Amniotic stem cell (primary cell): ENCODE measurements around the gene EPGN.

ENCODE experiments used
- DNase-seq: peaks from one replicate; lab custom pipeline; 2025; lab: John Stamatoyannopoulos, UW

EPGN gene, protein sequence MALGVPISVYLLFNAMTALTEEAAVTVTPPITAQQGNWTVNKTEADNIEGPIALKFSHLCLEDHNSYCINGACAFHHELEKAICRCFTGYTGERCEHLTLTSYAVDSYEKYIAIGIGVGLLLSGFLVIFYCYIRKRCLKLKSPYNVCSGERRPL

DNA sequence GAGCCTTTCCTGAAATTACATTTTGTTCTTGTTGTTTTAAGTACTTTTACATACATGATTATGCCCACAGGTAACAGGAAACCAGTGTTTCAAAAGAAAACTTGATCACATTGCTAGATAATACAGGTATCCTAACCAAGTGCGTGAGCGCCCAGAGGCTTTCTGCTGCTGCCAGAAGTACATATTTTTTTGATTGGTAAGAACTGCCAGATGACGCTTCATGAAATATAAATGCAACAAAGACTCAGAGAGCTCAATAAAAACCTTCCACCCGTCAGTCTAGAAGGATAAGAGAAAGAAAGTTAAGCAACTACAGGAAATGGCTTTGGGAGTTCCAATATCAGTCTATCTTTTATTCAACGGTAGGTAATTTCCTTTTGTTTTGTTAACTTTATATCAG, at the start of gene EPGN:
Gene EPGN, plus strand, starts transcription at position 256 of the 400 bp plus-strand sequence. Its CDS starts 64 bp downstream, at position 320.
- DNase-seq: no peak

DNA sequence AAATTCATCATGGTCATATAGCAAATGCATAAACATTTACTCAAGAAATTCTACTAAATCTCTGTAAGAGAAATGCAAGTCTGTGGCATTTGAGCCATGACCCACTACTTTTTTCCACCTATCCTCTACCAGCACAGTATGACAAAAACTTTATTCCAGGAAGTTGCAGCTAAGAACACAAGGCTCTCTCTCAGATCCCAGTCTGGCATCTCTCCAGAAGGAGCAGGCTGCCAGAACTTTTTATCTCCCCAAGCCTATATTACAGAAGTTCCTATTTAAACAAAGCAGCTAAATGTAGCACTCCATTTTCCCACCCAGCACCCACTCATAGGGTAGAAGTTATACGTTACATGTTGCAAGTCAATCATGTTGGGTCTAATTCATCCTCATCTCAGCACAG, 49.3 kb upstream of the EPGN start:
- DNase-seq: no peak

DNA sequence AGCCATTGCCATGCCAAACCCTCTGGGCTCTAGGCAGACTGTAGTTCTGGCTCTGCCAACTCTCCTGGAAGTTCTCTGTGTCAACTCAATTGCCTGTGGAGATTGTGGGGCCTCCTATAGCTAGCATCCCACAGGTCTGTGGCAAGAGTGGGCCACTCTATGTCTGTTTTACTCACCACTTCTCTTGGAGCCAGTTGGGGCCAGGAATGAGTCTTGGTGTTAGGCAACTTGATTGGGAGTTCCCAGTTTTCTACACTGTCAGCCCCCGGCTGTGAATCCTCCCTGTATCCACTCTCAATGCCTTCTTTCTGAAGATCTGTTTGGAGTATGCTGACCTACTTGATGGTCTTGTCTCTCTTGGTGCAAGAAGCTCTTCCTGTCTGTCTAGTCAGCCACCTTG, 48.2 kb upstream of the EPGN start:
- no peak for DNase-seq

DNA sequence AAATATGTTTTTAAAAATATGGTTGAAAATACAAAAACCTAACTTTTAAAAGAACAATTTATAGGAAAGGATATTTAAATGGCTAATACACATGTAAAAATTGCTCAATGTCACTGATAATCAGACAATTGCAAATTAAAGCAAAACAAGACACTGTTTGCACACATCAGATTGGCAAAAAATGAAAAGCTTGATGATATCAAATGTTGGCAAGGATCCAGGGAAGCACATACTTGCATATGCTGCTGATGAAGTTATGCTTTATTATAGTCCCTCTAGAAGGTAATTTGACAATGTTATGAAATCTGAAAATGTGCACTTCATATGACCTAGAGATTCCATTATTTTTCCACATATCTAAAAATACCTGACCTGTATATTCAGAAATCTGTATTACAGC, 45.7 kb upstream of the EPGN start:
- DNase-seq: no peak

DNA sequence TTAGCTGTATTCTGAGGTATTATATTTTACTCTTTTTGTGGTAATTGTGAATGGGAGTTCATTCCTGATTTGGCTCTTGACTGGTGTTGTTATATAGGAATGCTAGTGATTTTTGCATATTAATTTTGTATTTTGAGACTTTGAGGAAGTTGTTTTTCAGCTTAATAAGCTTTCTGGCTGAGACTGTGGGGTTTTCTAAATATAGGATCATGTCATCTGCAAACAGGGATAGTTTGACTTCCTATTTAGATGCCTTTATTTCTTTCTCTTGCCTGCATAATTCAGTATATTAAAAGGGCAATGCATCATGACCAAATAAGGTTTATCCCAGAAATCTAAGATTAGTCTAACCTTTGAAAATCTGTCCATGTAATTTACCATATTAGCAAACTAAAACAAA, 44.7 kb upstream of the EPGN start:
- DNase-seq: no peak

DNA sequence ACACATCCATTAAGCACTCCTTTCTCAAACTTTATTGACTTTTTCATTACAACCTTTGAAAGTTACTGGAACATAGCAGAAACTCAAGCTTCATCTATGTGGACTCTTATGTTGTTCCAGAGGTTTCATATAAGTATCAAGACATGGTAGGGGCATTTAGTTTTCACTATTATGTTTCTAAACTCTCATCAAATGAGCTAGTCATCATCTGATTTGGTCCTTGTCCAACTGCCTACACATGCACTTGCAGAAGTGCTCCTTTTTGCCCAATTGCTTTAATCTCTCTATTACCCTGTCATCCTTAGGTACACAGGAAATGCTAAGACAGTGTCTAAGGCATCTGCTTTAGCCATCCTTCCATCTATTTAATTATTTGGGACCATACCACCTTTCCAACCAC, 42.2 kb upstream of the EPGN start:
- DNase-seq: no peak

DNA sequence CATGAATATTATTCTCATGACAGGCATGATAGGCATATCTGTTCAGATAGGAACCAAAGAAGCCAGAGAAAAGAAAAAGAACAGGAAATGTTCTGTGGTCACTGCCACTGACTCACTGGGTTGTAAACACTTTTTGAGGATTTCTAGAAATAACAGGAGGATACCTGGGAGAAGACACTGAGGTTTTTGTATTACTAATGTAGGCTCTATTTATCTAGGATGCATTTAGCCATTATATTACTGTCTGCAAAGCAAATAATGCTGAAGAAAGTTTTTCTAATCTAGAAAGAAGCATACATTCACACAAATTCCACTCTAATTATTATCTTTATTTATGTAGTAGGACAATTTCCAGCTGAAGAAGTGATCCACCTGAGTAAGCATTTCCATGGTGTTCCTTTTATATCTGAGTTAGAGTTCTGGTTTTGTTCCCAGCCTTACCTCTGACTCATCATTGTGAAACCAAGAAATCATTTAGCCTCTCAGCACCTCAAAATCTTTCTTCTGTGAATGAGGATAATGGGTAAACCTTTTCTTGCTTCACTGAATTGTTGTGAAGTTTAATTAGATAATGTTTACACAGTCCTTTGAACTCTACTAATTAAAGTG, 40.2 kb upstream of the EPGN start:
- no peak for DNase-seq

DNA sequence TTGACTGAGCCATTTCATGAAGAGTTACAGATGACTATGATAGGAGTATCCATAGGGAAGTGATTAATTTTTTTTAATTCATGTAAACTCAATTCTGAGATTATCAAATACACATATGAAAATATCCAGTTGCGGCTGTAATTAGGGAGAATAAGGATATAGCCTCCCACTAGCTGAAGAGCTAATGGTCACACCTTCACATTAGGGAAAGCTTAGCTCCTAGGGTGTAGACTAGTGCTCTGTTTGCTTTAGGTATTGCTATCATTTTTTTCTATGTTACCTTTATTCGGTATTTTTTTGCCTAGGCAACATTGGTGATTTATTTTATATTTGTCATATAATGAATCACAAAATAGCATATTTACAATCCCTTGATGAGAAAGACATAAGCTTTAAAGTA, 39.6 kb upstream of the EPGN start:
- DNase-seq: no peak

DNA sequence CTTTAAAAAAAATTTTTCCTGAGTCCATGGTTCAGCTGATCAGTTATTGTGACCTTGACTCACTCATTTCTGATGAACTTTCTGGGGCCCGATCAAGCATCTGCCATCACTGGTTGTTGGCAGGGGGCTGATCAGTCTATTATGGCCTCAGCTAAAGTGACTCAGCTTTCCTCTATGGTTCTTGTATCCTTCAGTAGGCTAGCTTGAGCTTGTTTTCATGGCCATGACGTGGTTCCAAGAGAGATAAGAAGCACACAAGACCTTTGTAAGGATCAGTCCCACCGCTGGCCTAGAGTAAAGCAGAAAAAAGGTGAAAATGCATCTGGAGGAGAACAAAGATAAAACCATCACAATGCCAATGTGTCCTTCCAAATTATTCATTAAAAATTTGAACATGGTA, 29.8 kb upstream of the EPGN start:
- DNase-seq: no peak

DNA sequence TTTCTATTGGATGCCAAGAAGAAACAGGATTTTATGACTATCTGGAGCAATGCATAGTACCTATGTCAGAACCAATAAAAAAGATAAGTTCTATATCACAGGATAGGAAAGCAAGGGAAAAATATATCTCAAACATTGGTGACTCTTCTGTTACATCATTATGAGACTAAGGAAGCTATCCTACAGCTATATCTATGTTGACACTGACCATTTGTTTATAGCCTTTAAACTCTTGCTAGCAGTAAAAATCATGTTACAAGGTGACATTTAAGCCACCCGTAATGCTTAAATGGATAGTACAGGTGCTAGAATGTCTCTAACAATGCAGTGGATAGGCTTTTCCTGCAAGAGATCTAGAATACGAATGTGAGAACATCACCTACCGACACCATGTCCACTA, 28.6 kb upstream of the EPGN start:
- no peak for DNase-seq

DNA sequence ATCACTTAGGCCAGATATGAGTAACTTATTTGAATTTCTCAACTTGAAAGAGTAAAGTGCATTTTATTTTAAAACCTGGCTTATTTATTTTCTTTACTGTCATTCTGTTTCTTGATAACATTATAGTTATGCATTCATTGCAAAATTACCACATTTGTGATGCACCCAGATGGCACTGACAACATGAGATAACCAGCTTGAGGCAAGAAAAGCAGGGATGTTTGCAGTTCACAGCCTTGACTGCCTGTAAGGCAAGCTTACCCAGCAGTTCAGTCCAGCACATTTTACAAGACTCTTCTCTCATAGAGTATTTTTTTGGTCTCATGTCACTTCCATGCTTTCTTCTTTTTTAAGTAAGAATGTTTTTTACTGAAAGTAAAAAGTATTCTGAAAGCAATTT, 25.3 kb upstream of the EPGN start:
- no peak for DNase-seq

DNA sequence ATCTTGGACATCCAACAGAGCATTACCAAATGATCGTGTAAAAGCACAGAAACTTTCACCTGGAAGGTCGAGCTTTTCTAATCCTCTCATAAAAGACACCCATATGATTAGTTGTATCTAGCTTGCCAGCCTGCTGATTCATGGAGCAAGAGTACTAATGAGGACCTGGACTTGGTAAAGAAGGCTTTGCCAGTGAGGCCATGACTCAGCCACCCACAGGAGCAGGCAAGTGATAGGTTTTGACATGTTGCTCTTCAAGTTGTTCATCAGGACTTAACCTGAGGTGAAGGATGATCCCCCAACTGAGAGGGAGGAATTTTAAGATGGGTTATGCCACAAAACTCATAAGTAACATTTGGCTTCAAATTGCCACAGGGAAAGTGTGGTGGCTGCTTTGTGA, 24.7 kb upstream of the EPGN start:
- peak; percentile 44 for DNase-seq

DNA sequence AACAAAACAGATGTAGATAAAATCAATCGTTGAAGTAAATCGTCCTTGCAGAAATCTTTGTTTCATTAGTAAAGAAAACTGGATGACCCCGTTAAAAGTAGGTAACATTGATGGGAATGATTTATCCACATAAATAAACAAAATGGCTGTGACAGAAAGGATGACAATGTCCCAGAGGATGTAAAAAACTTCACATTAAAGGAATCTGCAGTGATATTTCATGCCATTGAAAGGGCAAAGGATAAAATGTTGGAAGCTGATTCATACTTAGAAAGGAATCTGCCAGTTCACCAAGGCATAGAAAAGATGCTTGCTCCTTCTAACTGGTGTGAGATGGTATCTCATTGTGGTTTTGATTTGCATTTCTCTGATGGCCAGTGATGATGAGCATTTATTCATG, 24.2 kb upstream of the EPGN start:
- DNase-seq: peak; percentile 19

DNA sequence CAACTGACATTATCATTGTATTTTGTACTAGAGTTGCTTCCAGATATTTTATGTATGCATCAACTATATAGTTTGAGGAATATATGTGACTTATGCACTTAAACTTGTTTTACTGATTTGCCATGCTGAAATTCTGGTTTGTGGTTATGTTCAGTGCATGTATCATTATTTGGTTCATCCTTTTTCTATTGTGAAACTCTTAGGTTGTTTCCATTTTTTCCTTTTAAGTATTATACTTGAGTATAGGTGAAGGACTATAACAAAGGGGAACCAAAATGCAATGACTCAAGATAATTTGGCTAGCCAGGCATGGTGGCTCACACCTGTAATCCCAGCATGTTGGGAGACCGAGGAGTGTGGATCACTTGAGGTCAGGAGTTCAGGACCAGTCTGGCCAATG, 21.1 kb upstream of the EPGN start:
- no peak for DNase-seq

DNA sequence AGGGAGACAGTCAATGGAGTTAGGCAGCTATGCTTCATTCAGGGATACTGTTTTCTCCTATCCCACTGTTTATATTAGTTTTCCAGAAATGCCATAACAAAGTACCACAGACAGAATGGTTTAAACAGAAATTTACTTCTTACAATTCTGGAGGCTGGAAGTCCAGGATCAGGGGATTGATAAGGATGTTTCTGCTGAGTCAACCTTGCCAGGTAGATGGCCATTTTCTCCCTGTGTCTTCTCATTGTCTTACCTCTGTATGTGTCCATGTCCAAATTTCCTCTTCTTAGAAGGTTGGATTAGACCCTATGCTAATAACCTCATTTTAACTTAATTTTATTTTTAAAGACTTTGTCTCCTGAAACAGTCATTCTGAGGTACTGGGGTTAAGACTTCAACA, 20.5 kb upstream of the EPGN start:
- no peak for DNase-seq

DNA sequence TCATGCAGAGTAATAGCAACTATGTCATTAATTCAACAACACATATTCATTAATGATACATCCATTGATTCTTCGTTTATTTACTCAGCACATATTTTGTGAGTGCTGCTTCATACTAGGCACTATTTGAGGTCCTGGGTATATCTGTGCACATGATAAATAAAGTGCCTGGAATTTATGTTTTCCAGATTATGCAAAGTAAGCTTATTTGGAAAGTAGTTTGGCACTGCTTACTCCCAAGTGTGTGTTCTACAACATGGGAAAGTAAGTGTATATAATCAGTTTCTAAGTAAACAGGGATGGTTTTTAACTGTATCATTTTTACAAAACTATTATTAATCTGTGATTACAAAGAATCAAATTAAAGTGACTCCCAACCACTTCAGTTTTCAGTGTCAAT, 16.8 kb upstream of the EPGN start:
- no peak for DNase-seq

DNA sequence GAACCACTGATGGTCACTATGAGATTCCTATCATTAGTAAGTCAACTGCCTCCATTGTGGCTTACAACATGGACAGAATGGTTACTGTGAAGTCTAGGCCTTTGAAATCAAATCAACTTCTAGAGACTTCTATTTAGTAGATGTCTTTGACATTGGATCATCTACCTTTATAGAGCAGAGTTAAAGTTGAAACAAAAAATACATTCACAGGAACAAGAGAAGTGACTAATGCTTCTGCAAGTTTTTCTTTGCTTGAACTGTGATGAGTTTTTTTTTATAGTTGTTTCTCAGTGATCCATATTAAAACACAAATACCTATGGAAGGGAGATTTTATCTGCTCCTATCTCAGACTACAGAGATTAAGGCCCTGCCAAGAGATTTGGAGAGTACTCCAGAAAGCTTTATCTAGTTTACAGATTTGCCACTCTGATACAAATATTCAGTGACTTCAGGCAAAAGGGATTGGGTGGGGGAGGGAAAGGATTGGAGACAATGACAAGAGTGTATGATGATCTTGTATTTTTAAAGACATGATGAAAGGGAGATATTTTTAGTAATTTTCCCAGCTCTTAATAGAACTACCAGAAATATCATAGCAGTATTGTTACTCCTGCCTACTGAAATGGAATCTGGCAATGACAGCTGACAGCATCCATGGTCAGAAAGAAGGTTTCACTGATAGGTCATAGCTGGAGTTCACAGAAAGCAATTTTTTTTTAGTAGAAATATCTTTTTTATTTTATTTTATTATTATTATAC, 16.0 kb upstream of the EPGN start:
- DNase-seq: no peak

DNA sequence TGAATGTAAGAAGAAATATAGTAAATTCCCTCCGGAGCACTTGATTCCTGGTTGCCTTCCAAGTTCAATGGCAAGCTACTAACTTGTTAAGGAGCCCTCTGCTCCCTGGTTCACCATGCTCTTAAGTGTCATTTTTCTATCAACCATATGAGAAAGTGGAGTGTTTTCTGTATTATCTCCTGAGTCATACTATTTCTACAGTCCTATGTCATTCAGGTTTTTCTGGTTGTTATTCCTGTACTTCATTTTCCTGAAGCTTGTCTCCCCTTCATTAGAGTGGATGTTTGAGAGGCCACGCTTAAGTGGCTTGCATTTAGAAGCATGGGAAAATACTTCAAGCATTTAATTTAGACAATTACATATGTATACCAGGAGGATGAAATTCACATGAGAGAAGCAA, 14.7 kb upstream of the EPGN start:
- no peak for DNase-seq

DNA sequence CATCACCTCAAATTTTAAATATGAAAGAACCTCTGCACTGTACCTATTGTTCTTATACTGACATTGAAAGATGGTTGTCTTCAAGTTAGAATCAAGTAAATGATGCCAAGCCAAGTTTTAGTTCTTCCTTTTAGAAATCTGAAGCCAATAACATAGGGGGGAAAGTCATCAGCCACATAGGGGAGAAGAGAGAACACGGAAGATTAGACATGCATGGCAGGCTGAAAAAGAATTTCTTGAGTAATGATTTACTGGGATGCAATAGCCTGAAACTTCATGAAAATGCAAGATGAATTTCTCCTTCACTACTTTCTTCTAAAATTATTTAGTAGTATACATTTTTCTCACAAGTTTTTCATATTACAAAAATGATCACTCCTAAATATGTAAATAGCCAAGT, 13.6 kb upstream of the EPGN start:
- no peak for DNase-seq

DNA sequence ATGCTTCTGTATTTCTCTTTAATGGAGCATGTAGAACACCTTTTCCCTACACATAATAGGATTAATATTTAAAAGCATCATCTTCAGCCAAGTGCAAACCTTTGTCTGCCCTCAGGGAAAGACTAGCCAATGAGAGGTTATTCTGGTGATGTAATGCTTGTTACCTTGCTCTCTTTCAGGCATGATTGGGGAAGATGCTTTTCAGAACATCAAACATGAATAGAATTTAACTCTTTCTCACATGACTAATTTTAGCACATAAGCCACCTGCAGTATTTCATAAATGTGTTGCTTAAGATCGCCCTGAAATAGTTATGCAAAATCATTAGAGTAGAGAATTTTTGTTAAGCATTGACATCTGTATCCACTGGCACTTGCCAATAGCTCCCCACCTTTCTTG, 10.7 kb upstream of the EPGN start:
- no peak for DNase-seq

DNA sequence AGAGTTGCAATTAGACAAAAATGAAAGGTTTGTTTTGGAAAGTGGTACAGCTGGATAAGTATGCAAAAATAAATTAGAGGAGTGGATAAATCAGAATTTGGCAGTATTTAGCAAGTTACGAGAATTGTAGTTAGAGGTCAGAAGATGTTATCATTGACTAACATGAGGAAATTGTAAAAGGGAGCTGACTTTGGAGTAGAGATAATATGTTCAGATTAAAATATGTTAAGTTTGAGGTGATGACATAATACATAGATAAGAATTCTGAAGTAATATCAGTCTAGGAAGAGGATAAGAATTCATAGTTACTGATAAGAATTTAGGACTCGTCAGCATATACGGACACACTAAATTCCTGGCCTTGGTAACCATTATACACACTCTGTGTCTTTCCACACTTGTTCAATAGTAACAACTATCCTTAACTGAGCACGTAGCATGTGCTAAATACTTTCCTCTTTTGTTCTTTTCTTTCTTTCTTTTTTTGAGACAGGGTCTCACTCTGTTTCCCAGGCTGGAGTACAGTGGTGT, 4.1 kb upstream of the EPGN start:
- DNase-seq: no peak

DNA sequence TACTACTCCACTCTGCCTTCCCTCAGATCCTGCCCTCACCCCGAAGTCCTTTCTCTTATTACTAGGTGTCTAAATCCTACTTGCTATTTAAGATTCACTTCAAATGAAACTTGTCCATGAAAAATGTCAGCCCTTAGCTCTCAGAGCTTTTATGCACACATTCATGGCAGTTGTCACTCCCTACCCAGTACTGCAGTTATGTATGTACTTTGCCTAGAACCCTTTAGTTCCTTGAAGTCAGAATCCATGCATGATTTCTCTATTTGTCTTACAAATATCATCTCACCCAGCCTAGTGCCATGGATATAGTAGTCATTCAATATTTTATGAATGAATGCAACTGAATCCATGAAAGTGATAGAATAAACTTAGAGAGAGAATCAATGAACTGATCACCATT, 3.3 kb upstream of the EPGN start:
- DNase-seq: no peak

DNA sequence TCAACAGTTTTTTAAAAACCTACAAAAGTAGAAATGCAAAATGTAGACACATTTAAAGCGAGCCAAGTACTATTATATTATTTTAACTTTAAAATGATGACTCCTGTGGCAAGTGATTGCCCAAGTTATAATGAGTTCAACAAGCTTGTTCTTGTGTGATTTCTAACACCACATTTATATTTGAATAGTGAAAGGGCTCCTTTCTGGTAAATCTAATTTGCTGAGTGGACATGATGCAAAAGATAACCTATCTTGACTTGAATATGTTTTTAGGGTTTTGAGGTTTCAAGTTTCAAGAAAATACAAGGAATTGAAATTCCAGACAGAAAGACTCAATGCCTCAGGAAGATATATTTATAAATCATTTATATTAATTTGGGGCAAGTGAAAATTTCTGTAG, 1.1 kb upstream of the EPGN start:
- no peak for DNase-seq

DNA sequence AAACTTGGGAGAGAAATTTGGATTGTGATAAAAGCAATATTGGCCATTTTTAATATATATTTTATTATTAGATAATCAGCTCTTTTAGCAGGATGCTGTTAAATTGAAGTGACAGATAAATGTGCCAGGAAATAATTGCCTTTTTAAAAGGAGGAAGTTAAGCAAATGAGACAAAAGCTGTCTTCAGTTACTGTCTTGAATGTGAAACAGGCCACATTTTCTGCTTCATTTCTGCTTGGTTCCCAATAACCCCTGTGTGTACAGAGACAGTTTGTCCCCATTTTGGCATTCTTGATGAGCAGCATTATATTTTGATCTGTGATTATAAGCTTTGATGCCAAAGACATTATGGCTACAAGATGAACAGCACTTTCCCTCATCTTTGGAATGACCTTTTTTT, 953 bp downstream of the EPGN start:
- no peak for DNase-seq
